Common myeloid progenitor, CD34-positive (primary cell): Measurements from ENCODE around the gene LIPE.

Experiments
- CTCF ChIA-PET: fragments of 350-600 bp; sonication (Branson Sonifier 250); formaldehyde crosslinking; loops from one replicate; lab custom pipeline; 2021; ENCODE audit warnings: antibody characterized with exemption; lab: Charles Lee
- POLR2A ChIA-PET: fragments of 350-600 bp; sonication (Branson Sonifier 250); formaldehyde crosslinking; loops from one replicate; lab custom pipeline; 2021; ENCODE audit warnings: antibody characterized with exemption; lab: Charles Lee
- DNase-seq, 3 donors: peaks; one replicate each; pipeline versions ENCODE4 v3.0.0 to v3.0.0-alpha.2; 2013
- H3K27ac ChIP-seq, 2 experiments: 1 replicate in 1 of 2; 2 replicates in 1 of 2; pipeline ENCODE4 v1.7.0; 2013; ENCODE audit warnings: inconsistent platforms in 2 of 2, low read length in 2 of 2, mild to moderate bottlenecking in 2 of 2, low read depth in 1 of 2, moderate library complexity in 1 of 2; ENCODE audit not compliant: severe bottlenecking in 2 of 2, insufficient read depth in 1 of 2, poor library complexity in 1 of 2
- H3K27me3 ChIP-seq, 5 experiments: replicated peaks in 2 of 5; 1 replicate in 3 of 5; 2 replicates in 2 of 5; pipeline versions ENCODE4 v1.6.1 to v1.7.0; 2013; ENCODE audit warnings: low read length in 4 of 5, mild to moderate bottlenecking in 2 of 5, moderate library complexity in 2 of 5, inconsistent platforms in 1 of 5; ENCODE audit not compliant: insufficient read depth in 5 of 5, control insufficient read depth in 4 of 5
- H3K36me3 ChIP-seq, 4 experiments: 1 replicate in 2 of 4; 2 replicates in 2 of 4; pipeline versions ENCODE4 v1.6.1 to v1.7.0; 2013; ENCODE audit warnings: low read length in 3 of 4, control low read depth in 1 of 4, mild to moderate bottlenecking in 1 of 4; ENCODE audit not compliant: control insufficient read depth in 4 of 4, insufficient read depth in 4 of 4
- H3K4me1 ChIP-seq, 4 experiments: 1 replicate in 3 of 4; 2 replicates in 1 of 4; pipeline versions ENCODE4 v1.6.1 to v1.7.1; 2013; ENCODE audit warnings: low read length in 3 of 4, mild to moderate bottlenecking in 3 of 4, control low read depth in 1 of 4, inconsistent platforms in 1 of 4, moderate library complexity in 1 of 4; ENCODE audit not compliant: control insufficient read depth in 4 of 4, insufficient read depth in 4 of 4; ENCODE audit errors: control extremely low read depth in 1 of 4
- H3K4me3 ChIP-seq, 7 experiments: 1 replicate in 4 of 7; 2 replicates in 3 of 7; pipeline versions ENCODE4 v1.5.1 to v1.7.0; 2013; ENCODE audit warnings: mild to moderate bottlenecking in 7 of 7, low read length in 6 of 7, moderate library complexity in 6 of 7, inconsistent platforms in 2 of 7, low read depth in 2 of 7, control low read depth in 1 of 7; ENCODE audit not compliant: insufficient read depth in 4 of 7, control insufficient read depth in 1 of 7; ENCODE audit errors: extremely low read depth in 1 of 7
- H3K9me3 ChIP-seq, 5 experiments: 1 replicate in 4 of 5; 2 replicates in 1 of 5; pipeline versions ENCODE4 v1.6.1 to v1.7.1; 2013; ENCODE audit warnings: low read length in 4 of 5, mild to moderate bottlenecking in 2 of 5, inconsistent platforms in 1 of 5, low read depth in 1 of 5, moderate library complexity in 1 of 5; ENCODE audit not compliant: control insufficient read depth in 4 of 5, insufficient read depth in 2 of 5; ENCODE audit errors: control extremely low read depth in 1 of 5
- WGBS: methylation state at CpG from one replicate; pipeline ENCODE4 v1.1.5; 2013; ENCODE audit not compliant: insufficient coverage; 5-methylcytosine and 5-hydroxymethylcytosine counted together

LIPE gene

GRCh38 chr19:42436006-42436405, 8.8 kb upstream of the LIPE start:
- DNase-seq = no peak
- ChIA-PET CTCF (interaction anchor here (1.5 kb wide), 1 partner anchor 10 kb away, joined by 4 read pairs; no protein-coding TSS in a partner anchor), POLR2A (interaction anchor here (0.6 kb wide), 1 partner anchor 13 kb away, joined by 4 read pairs; no protein-coding TSS in a partner anchor)
- H3K4me1 ChIP-seq = peaks cover 6 to 15% (median 10%) of the 10 kb centered on the region in 4 experiments
- no peak overlapping the region for H3K27ac ChIP-seq
- no CpG with 5 or more reads among the region's 3 CpGs for WGBS
- no peaks in the 10 kb centered on the region for H3K36me3 ChIP-seq
- H3K9me3 ChIP-seq = no peaks in the 10 kb centered on the region
- no peaks in the 10 kb centered on the region for H3K27me3 ChIP-seq
- H3K4me3 ChIP-seq = no peak overlapping the region

GRCh38 chr19:42435316-42435715, 8.1 kb upstream of the LIPE start:
- ChIA-PET CTCF (interaction anchor here (1.5 kb wide), 1 partner anchor 9 kb away, joined by 4 read pairs; no protein-coding TSS in a partner anchor), POLR2A (no interaction called here)
- no peak for DNase-seq
- no peaks in the 10 kb centered on the region for H3K27me3 ChIP-seq
- WGBS = 100% methylated on average over 5 of the region's 6 CpGs
- H3K9me3 ChIP-seq = no peaks in the 10 kb centered on the region
- peaks cover 0 to 8% (median 3%) of the 10 kb centered on the region in 4 experiments for H3K4me1 ChIP-seq
- no peak overlapping the region for H3K4me3 ChIP-seq
- H3K36me3 ChIP-seq = no peaks in the 10 kb centered on the region
- no peak overlapping the region for H3K27ac ChIP-seq

GRCh38 chr19:42433503-42434260, 6.5 kb upstream of the LIPE start:
- Histone ChIP-seq H3K4me3 (no peak overlapping the region), H3K27me3 (no peaks in the 10 kb centered on the region), H3K9me3 (no peaks in the 10 kb centered on the region), H3K36me3 (no peaks in the 10 kb centered on the region), H3K27ac (no peak overlapping the region), H3K4me1 (peaks cover 0 to 4% (median 2%) of the 10 kb centered on the region in 4 experiments)
- POLR2A ChIA-PET = interaction anchor here (0.7 kb wide), 1 partner anchor 52 kb away, joined by 5 read pairs; no protein-coding TSS in a partner anchor
- CTCF ChIA-PET = interaction anchor here (1.0 to 1.4 kb wide), 4 partner anchors 10 to 102 kb away, joined by 3 read pairs; no protein-coding TSS in a partner anchor
- peak; percentile 26 to 59 (median 43) for DNase-seq
- WGBS = 67% methylated on average over 7 of the region's 9 CpGs

- Histone ChIP-seq H3K4me1 (peaks cover 0 to 2% (median under 1%) of the 10 kb centered on the region in 4 experiments), H3K27me3 (no peaks in the 10 kb centered on the region), H3K27ac (no peak overlapping the region), H3K36me3 (no peaks in the 10 kb centered on the region), H3K4me3 (no peak overlapping the region), H3K9me3 (no peaks in the 10 kb centered on the region)
- CTCF ChIA-PET = interaction anchor here (1.0 to 1.8 kb wide), 2 partner anchors 9 to 89 kb away, joined by 3 to 8 read pairs; no protein-coding TSS in a partner anchor
- DNase-seq = no peak
- POLR2A ChIA-PET = no interaction called here
- WGBS = no CpG with 5 or more reads among the region's 1 CpG
Observed at GRCh38 chr19:42431486-42431885, 4.3 kb upstream of the LIPE start.

- Histone ChIP-seq H3K4me3 (no peak overlapping the region), H3K36me3 (no peaks in the 10 kb centered on the region), H3K9me3 (no peaks in the 10 kb centered on the region), H3K27me3 (peaks cover 0 to 7% (median 0%) of the 10 kb centered on the region in 5 experiments), H3K4me1 (peaks cover 0 to 10% (median 6%) of the 10 kb centered on the region in 4 experiments), H3K27ac (no peak overlapping the region)
- WGBS = 100% methylated on average over 1 of the region's 3 CpGs
- CTCF ChIA-PET = interaction anchor here (1.3 kb wide), 1 partner anchor 10 kb away, joined by 5 read pairs; no protein-coding TSS in a partner anchor
- DNase-seq = no peak
- POLR2A ChIA-PET = no interaction called here
Observed at GRCh38 chr19:42428676-42429075, 1.5 kb upstream of the LIPE start.

GRCh38 chr19:42426643-42427042, 545 bp downstream of the LIPE start:
- no peak for DNase-seq
- Histone ChIP-seq H3K36me3 (no peaks in the 10 kb centered on the region), H3K4me3 (no peak overlapping the region), H3K27ac (no peak overlapping the region), H3K27me3 (peaks cover 0 to 7% (median 0%) of the 10 kb centered on the region in 5 experiments), H3K4me1 (peaks cover 7 to 26% (median 23%) of the 10 kb centered on the region in 4 experiments), H3K9me3 (no peaks in the 10 kb centered on the region)
- POLR2A ChIA-PET = no interaction called here
- WGBS = 100% methylated on average over 2 of the region's 3 CpGs
- CTCF ChIA-PET = interaction anchor here (0.8 to 1.1 kb wide), 2 partner anchors 9 to 12 kb away, joined by 4 to 6 read pairs; no protein-coding TSS in a partner anchor
